HG02970 (cell line): ENCODE data around the gene APP.
"Not testable (repeated sequence)": the region's sequence is repeated elsewhere in the genome, so short reads cannot be mapped to it uniquely, and the experiment has no call there.

Source experiments
- ATAC-seq: cut with Tn5 transposase; IDR thresholded peaks from one replicate; pipeline ENCODE4 v1.9.1; 2021; ENCODE audit warnings: mild to moderate bottlenecking, moderate library complexity, moderate number of reproducible peaks; ENCODE audit not compliant: unreplicated experiment, low FRiP score

APP gene

GRCh38 chr21:26036916-26037315 lies 133.7 kb downstream of the APP start:
- ATAC-seq: no peak

GRCh38 chr21:26032263-26032662 lies 138.3 kb downstream of the APP start:
- no peak for ATAC-seq

DNA sequence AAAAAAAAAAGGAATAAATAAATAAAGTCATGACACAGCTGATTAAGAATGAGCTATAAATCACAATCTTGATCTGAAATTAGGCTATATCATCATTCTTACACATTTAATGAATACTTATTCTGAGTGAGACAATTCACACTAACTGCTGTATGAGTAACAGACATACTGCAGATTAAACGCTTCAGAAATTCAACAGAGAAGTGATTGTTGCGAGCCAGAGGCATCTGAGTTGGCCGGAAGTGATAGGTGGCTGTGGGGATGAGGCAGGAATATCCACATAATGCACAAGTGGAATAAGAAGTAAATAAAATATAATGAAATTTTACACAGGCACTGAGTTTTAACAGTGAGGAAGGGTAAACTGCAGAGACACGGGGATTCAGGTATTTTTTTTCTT lies 142.4 kb downstream of the APP start:
- no peak for ATAC-seq

DNA sequence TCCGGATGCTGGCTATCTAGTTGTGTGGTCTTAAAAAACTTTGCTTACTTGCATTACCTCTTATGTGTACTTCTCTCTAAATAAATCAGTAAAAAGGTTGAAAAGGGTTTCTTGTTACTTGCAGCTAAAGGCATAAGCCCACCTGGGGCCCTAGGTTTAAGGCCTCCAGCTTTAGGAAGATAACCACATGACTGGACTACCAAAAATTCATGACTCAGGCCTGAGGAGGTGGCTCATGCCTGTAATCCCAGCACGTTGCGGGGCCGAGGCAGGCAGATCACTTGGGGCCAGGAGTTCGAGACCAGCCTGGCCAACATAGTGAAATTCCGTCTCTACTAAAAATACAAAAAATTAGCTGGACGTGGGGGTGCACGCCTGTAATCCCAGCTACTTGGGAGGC lies 142.9 kb downstream of the APP start:
- ATAC-seq: no peak

- ATAC-seq: no peak
These were observed 144.7 kb downstream of the APP start for GRCh38 chr21:26025536-26026512.

DNA sequence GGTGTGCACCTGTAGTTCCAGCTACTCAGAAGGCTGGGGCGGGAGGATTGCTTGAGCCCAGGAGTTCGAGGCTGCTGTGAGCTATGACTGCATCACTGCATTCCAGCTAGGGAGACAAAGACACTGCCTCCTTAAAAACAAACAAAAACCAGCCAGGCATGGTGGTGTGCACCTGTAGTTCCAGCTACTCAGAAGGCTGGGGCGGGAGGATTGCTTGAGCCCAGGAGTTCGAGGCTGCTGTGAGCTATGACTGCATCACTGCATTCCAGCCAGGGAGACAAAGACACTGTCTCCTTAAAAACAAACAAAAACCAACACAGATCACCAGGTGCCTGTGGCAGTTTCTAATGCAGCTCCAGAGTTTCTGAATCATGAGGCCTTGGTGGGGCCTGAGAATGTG lies 147.2 kb downstream of the APP start:
- not testable (repeated sequence) for ATAC-seq

- not testable (repeated sequence) for ATAC-seq
These were observed 147.8 kb downstream of the APP start for GRCh38 chr21:26022598-26023337.

DNA sequence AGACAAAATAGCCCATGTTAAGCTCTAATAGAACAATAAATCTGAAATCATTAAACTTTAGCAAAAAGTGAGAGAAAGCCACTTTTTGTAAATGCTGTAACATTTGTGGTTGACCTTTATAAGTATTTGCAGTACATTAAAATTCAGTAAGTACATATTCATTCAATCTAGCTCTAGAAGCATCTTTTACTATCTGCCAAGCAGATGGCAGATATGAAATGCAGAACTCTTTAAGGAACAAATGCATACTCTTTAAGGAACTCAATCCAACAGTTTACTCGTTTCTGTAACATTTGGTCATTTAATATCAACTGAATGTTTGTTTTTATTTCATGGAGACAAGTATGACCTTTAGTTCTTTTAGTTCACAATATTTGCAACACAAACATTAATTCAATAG lies 150.1 kb downstream of the APP start:
- ATAC-seq: no peak

DNA sequence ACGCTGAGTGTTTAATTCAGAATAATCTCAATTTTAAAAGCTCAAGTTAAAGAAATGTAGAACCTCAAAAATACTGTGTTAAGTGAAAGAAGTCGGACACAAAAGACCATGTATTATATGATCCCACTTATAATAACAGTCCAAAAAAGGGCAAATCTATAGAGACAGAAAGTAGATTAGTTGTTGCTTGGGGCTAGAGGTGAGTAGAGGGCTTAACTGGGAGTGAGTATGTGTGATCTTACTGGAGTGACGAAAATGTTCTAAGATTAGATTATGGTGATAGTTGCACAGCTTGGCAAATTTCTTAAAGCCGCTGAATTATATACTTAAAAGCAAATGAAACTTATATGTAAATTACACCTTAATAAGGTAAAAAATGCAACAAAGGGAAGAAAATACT lies 150.5 kb downstream of the APP start:
- ATAC-seq: no peak

DNA sequence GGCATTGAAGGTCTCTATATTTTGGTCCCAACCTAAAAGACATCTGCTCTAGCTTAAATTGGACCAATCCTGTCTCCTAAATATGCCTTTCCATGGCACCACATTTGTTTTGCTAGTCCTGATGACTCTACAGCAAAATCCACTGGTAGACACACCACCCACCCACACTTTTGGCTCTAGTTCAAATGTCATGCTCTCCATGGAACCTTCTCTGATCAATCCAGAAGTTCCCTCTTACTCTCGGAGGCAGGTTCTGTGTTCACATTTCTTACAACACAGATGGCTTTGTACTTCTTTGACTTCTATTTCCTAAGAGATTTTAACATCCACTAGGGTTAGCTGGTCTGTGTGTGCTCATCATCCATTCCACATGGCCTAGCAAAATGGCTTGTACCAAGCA lies 151.3 kb downstream of the APP start:
- ATAC-seq: no peak

DNA sequence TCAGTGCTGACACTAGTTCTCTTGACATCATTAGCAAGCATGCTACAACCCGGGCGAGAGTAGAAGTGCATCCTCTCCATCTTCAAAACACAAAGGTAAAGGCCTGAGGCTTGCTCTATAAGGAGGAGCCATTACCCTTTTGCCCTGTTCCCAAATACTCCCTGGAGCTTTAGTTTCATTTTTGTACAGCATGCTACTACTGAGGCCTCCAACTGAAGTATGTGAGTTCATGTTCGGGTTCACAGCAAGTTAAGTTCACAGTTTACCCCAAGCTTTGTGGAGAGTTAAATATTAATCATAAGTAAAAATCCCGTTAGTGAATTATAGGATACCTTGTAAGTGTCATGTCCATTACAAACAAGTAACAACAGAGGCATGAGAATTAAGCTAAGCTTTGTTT lies 156.6 kb downstream of the APP start:
- ATAC-seq: no peak

DNA sequence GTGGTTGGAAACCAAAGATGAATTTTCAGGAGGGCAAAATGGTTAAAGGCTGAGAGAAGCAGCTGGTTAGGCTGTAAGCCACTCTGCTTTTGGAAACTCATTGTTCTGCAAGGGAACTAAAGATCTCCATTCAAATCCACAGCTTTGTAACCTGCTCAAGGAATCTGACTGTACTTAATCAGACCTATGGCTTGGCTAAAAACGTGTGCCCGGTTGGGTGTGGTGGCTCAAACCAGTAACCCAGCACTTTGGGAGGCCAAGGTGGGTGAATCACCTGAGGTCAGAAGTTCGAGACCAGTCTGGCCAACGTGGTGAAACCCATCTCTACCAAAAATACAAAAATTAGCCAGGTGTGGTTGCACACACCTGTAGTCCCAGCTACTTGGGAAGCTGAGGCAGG lies 158.1 kb downstream of the APP start:
- ATAC-seq: not testable (repeated sequence)

DNA sequence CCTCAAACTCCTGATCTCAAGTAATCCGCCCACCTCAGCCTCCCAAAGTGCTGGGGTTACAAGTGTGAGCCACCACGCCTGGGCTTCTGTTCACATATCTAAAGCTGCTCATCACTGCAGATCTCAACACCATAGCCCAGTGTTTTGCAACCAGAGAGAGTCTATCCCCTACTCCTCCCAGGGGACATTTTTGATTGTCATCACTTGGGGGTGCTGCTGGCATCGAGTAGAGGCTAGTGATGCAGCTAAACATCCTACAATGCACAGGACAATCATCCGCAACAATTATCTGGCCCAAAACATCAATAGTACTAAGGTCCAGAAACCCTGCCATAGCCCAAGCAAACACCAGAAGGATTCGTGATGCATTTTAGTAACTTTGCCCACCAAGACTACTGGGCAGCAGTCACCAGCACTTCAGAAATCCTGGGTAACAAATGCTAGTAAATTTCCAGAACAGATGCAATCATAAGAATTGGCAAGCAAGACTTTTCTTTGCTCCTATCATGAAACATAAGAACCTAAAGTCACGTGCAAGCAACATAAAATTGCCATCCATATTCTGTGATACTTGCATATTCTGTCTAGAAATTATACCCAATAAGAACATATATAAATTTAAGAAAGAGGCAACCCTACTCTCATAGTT lies 159.2 kb downstream of the APP start:
- ATAC-seq: no peak

DNA sequence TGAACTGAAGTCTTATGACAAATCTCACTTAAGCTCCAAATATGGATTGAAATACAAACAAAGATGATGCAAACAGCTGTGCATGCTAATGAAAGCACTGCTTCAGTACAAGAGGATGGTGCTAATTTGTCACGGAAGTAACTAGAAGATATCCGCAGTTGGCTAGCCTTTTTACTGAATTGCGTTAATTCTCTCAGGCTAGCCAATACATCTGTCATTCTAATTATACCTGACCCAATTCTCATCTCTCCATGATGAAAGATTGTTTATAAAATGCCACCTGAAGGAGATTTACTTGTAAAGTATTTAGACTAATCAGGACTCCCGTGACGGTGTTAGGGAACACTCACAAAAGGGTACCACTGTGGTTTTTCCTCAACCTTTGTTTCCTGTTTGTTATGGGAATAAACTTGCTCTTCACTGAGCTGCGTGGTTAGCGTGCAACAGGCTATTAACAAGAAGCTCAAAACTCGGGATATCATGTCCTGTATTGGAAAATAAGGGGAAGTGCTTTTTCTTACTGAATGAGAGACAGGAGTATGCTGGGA lies 162.5 kb downstream of the APP start:
- no peak for ATAC-seq

DNA sequence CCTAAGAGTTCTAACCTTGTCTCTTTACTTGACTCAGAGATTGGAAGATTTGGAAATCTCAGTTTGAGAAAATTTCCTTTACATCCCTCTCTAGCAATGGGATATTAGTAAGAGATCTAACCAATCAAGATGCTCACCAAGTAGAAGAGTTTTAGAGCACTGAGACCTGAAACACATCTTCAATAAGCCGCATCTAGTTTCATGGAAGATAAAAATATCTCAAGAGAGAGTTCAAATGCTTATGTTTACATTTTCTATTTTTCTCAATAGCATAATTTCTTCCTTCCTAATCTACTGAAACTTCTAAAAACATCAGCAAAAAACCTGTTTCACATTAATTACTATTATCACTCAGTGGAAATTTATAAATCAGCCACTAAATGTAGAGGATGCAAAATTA lies 165.1 kb downstream of the APP start:
- no peak for ATAC-seq

- no peak for ATAC-seq
These were observed 167.2 kb downstream of the APP start for GRCh38 chr21:26003404-26003803.

DNA sequence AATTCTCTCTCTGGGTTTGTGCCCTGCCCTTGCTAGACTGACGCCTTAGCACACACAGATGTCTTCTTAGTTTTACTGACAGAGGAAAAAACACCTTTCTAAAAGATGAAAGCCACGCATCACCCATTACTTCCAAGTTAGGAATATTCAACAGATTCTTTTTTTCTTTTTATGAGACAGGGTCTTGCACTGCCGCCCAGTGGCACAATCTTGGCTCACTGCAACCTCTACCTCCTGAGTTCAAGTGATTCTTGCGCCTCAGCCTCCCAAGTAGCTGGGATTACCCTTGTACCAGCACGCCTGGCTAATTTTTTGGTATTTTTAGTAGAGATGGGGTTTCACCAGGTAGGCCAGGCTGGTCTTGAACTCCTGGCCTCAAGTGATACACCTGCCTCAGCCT lies 169.2 kb downstream of the APP start:
- ATAC-seq: no peak

DNA sequence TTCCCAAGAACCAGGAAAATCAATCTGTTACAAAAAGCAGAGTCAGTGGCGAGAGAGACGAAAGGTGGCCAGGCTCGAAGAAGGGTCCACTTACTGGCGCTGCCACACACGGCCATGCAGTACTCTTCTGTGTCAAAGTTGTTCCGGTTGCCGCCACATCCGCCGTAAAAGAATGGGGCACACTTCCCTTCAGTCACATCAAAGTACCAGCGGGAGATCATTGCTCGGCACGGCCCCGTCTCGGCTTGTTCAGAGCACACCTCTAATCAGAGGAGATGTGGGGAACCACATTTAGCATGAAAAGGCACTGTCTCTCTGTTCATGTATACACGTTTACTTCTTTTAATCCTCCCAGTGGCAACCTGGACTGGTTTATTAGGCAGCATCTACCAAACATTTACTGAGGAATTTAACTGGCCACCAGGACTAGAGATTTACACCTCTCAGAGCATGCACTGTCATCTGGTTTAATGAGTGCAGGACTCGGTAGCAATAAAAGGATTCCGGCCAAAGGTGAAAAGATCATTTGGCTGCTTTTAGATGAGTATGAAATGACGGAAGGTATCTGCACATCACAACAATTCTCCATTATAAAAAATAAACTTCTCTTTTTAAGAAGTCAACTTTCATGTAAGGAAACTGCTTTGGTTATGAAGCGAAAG lies 170.5 kb downstream of the APP start:
- no peak for ATAC-seq

DNA sequence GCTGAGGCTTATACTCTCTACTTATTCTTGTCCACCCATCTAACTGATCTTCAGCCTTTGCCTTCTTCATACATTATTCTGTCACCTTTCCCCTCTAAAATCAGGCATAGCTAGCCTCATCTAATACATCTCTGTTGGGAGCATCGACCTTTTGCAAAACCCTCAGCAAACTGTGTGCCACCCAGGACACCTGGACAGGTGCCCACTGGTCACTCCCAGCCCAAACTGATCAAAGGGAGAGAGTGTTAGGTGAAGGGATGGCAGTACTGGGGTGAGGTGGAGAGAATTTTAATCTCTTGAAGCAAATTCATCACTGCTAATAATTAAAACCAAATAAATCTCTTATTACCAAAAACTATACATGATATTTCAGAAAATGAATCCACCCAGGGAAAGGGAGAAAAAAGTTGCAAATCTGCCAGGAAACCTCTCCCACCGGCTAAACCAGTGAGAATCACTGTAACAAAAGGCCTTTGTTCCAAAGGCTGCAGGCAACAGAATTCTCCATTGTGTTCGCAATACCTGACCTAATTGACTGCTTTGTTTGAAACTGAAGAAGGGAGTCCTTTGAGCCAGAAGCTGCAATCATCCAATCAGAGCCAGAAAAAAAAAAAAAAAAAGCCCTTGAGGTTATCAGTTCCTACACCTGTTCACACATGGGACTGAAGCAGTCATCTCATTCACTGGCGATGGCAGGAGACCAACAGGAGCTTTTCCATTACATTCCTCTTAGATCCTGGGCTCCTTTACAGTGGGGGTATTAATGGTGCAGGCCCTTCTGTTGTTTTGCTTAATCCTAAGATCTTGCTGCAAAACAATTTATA lies 172.6 kb downstream of the APP start:
- no peak for ATAC-seq

DNA sequence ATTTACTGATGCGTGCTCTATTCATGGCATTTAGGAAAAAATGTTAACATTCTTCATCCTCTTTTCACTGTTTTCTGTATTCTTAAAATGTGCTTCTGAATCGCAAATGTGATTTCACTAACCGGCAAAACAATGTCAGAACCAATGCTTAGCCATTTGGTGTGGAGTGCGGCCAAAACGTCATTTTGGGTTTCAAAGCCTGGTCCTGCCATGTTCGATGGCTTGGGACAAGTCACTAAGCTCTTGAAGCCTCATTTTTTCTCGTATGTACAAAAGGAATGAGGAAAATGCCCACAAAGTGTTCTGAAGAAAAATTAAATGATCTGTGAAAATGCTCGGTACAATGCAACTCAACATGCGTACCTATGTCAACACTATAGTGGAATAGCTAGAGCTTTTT lies 175.3 kb downstream of the APP start:
- ATAC-seq: no peak
